Epithelial cell of alveolus of lung (primary cell): Measurements from ENCODE around the gene EHD2. TPM values are rescaled to one million over a fixed set of nuclear protein-coding genes. Genes with fewer than 3 reads are reported as not detected.

Source experiments
- total RNA-seq: library from RNA; depleted of rRNA; stranded (reverse); fragments of >200 nt; gene quantifications from 2 replicates; pipeline ENCODE4 v1.2.1, GENCODE V29; 2015

EHD2 gene
- total RNA-seq = 149 and 307 TPM in 2 replicates

GRCh38 chr19:47713046-47714021, at the start of gene EHD2:
Gene EHD2 (plus strand): TSS chr19:47713422. CDS start chr19:47716613, 3,191 bp downstream.

GRCh38 chr19:47745010-47745901, 32.0 kb downstream of the EHD2 start, which contains the start of gene NOP53:
Gene NOP53 (plus strand): TSS chr19:47745546. CDS start chr19:47745560, 14 bp downstream.

GRCh38 chr19:47778049-47778953, 65.1 kb downstream of the EHD2 start, which contains the start of gene SELENOW:
Gene SELENOW (plus strand): TSS chr19:47778703. CDS start chr19:47778786, 83 bp downstream.

Other genes starting within 250 kb of the EHD2 start
- gene SLC8A2, start 241.5 kb upstream of the EHD2 start, total RNA-seq = 0.16 TPM in 1 of 2 replicates, not detected in the other
- gene KPTN, start 229.2 kb upstream of the EHD2 start, total RNA-seq = 4.7 and 10.5 TPM in 2 replicates
- gene NAPA, start 198.4 kb upstream of the EHD2 start, total RNA-seq = 93.5 and 104 TPM in 2 replicates
- under 0.01 TPM in 1 of 2 replicates, not detected in the other for gene ZNF541, start 140.3 kb upstream of the EHD2 start, total RNA-seq
- gene BICRA, start 104.3 kb upstream of the EHD2 start, total RNA-seq = 3.4 and 10.7 TPM in 2 replicates
- 208 and 584 TPM in 2 replicates for gene NOP53, start 32.1 kb downstream of the EHD2 start, total RNA-seq
- 404 and 583 TPM in 2 replicates for gene SELENOW, start 65.3 kb downstream of the EHD2 start, total RNA-seq
- not detected in 2 replicates for gene TPRX1, start 91.1 kb downstream of the EHD2 start, total RNA-seq
- gene CRX, start 108.5 kb downstream of the EHD2 start, total RNA-seq = not detected in 2 replicates
- not detected in 2 replicates for gene TPRX2, start 145.8 kb downstream of the EHD2 start, total RNA-seq
- not detected in 2 replicates for gene SULT2A1, start 172.9 kb downstream of the EHD2 start, total RNA-seq